Measurements from ENCODE around the gene EVX2.

Gene EVX2

DNA sequence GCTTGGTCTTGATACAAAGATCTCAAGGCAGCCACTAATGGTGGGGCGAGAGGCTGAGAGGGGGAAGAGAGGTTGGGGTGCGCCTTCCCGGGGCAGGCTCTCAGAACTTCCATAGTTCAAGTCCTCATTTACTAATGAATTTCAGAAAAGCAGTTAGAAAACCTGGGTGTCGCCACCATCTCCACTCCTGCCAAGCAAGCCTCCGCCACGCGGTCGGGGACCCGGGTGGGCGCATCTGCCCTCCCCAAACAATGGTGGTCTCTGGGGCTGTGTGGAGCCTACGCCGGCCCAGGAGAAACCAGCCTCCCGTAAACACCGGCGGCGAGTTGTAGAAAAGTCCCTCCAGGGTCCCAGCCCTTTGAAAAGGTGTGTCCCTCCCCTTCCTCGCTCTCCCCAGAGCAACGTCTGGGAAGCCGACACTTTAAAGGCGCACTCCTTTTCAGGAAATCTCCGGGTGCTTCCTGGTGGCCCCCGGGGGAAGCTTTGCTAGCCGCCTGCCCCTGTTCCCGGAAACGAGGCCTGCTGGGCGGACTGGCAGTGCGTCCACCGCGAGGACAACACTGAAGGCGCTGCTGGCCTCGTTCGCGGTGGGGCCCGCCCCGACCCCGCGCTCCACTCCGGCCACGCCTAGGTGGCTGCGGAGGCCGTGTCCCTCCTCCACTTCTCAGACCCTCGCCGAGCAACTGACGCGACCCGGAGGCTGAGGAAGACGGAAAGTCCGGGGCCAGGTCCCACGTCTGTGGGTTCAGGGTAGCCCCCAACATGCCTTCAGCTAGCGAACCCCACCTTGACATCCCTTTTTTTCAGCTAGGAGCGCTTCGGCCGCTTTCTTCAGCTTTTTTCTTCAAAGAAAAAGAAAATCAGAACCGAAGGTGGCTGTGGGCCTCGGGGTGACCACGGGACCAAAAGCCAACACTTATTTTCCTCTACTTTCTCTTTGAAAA lies 16.8 kb downstream of the EVX2 start:
- no peak for DNase-seq

DNA sequence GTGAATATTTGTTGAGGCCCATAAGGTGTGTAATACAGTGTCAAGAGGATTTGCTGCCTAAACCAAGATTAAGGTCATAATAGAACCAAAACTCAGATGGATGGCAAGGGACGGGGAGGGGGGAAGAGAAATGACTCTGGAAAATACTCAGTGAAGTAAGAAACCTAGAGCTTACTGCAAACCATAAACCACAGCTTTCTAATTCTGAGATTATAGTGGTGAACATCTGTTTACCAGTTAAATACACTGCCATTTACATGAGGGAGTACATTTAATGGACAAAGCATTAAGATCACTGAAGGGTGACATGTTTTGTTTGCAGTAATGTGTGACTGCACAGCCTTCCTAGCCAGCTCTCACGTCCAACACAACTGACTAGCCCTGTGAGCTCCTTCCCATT lies 19.8 kb downstream of the EVX2 start:
- DNase-seq = no peak

DNA sequence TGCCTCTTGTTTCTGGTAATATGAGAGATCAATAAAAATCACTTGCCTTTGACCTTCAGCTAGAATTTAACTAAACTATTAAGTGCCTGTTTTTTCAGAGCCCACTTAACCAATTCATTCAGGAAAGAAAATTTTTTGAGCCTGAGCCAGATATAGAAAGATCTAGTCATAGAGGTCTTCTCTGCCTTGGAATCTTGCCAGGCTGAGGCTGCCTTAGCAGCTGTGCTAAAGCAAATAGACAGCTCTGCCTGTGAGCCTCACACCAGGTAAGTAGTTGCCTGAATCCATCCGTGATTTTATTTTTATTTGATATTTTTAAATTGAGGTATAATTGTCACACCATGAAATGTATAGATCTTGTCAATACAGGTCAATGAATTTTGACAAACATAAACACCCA lies 27.4 kb downstream of the EVX2 start:
- no peak for DNase-seq

DNA sequence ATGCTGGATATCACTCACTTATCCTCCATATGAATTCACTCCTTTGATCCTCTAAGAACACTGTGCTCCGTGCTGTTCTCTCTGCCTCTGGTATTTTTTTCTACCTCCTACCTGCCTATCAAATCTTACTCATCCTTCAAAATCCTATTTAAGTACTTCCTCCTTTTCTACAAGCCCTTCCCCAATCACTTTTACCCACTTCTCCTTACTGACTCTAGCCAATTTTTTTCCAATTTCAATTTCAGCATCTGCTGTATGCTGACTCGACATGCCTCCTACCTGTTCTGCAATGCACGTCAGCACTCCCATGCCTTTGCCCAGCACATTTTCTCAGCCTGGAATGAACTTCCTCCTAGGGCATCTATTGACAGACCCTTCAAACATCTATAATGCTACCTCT lies 44.4 kb downstream of the EVX2 start:
- no peak for DNase-seq

DNA sequence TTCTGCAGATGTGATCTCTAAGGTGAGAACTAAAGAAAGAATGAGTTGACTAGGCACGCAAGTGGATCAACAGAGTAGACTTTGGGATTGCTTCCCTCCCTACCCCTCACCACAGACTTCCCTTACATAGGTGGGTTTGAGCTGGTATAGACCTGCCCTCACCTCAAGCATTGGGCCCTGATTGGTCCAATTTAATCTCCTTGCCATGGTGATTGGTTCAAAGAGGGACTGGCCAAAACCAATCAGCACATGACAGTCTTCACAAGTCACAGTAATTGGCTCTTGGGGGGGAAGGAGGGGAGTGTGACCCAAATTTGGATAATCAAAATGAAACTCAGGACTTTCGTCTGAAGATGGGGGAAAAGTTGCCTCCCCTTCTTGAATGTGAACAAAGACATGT lies 45.1 kb downstream of the EVX2 start:
- DNase-seq = no peak

DNA sequence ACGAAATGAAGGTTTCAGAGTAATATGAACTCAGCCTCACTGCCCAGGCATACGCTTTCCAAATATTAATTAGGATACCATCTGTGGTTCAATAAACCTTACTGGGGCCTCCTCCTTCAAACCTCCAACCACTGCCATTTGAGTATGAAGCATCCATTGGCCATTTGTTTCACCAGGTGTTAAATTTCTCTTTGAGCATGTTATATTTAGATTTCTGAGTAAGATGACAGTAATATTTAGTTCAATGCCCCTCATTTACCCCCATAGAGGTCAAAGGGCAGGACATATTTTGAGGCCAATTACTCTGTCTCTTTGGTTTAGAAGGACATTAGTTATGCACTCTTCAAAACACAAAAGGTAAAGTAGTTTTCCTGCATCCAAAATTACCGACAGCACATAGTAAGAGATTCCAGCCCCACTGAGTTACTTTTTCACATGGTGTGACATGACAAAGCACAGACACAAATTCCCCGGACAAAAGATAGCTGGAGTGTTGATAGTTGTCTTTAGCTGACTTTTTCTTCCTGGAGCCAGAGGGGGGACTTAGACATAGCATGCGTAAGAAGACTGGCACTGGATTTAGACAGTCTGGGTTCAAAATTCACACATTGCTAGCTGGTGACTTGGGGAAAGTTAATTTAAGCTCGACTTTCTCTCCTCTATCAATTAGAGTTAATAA lies 48.6 kb downstream of the EVX2 start:
- no peak for DNase-seq

DNA sequence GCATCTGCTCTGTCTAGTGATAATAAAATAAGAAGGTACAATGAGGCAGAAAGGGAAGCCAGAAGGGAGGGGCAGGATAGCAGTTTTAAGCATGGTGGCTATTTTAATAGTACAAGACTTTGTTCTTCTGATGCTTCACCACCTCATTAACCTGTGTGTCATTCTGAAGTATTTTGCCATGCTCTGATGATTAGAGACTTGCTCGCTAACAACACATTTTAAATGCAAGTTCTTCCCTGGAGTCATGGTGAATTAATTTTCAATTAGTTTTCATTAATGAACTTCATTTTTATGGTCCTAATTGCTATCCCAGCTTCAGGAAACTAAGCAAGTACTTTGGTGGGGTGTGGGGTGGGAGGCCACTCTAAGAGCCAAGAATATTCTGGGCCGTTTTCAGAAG lies 56.0 kb downstream of the EVX2 start:
- DNase-seq = no peak
